Activated T-cell treated with anti-CD3 and anti-CD28 coated beads, Interleukin-2, amount 50 U/mL, for 48 hours (primary cell): ENCODE measurements around the gene PRKCG.

Source experiments
- DNase-seq, 2 experiments: peaks; one replicate each; pipeline ENCODE4 v3.0.0-alpha.2; 2020

The PRKCG gene

GRCh38 chr19:53900191-53900860 lies 18.3 kb downstream of the PRKCG start:
- DNase-seq: no peak

- peak in 1 of 2 experiments; percentile 24 for DNase-seq
Measured at GRCh38 chr19:53903055-53903680, 21.2 kb downstream of the PRKCG start.

GRCh38 chr19:53904909-53905308 lies 22.9 kb downstream of the PRKCG start:
- no peak for DNase-seq

GRCh38 chr19:53905787-53906186 lies 23.8 kb downstream of the PRKCG start:
- DNase-seq: no peak

- DNase-seq: peak; percentile 74 to 83
Measured at GRCh38 chr19:53906211-53907192, 24.5 kb downstream of the PRKCG start.

- DNase-seq: no peak
Measured at GRCh38 chr19:53907193-53907581, 25.2 kb downstream of the PRKCG start.

GRCh38 chr19:53907690-53908089 lies 25.7 kb downstream of the PRKCG start:
- no peak for DNase-seq

- DNase-seq: peak; percentile 70 to 77
Measured at GRCh38 chr19:53908106-53908934, 26.3 kb downstream of the PRKCG start.

- DNase-seq: no peak
Measured at GRCh38 chr19:53908935-53909415, 27.0 kb downstream of the PRKCG start, which contains the start of gene CACNG7. Gene CACNG7 (plus strand): TSS chr19:53909278. CDS start chr19:53912832, 3,554 bp downstream.

GRCh38 chr19:53909471-53910169 lies 27.6 kb downstream of the PRKCG start:
- DNase-seq: no peak

- no peak for DNase-seq
Measured at GRCh38 chr19:53910170-53910518, 28.1 kb downstream of the PRKCG start.

- peak; percentile 32 to 49 for DNase-seq
Measured at GRCh38 chr19:53912653-53913052, 30.7 kb downstream of the PRKCG start.

- no peak for DNase-seq
Measured at GRCh38 chr19:53915000-53915399, 33.0 kb downstream of the PRKCG start.

GRCh38 chr19:53916004-53916403 lies 34.0 kb downstream of the PRKCG start:
- no peak for DNase-seq

- no peak for DNase-seq
Measured at GRCh38 chr19:53917356-53917755, 35.4 kb downstream of the PRKCG start.

GRCh38 chr19:53927739-53928138 lies 45.7 kb downstream of the PRKCG start:
- DNase-seq: no peak

GRCh38 chr19:53936029-53936428 lies 54.0 kb downstream of the PRKCG start:
- no peak for DNase-seq

- DNase-seq: peak; percentile 45 to 48
Measured at GRCh38 chr19:53942001-53942786, 60.2 kb downstream of the PRKCG start.

- DNase-seq: no peak
Measured at GRCh38 chr19:53944416-53944815, 62.4 kb downstream of the PRKCG start.

- no peak for DNase-seq
Measured at GRCh38 chr19:53944933-53945332, 62.9 kb downstream of the PRKCG start.

- no peak for DNase-seq
Measured at GRCh38 chr19:53945441-53945840, 63.4 kb downstream of the PRKCG start.
